Posterior vena cava (tissue), 2 donors: Measurements from ENCODE around the gene TPD52L3. TPM values are rescaled to one million over a fixed set of nuclear protein-coding genes. Genes with fewer than 3 reads are reported as not detected.

Experiments used
- total RNA-seq, 2 donors: library from RNA; stranded (reverse); fragmentation: NEBNext Ultra II Directional; extraction: Animal tissue kit (Norgen Biotek cat#: 25700); gene quantifications; one replicate each; pipeline ENCODE4 v1.2.1, GENCODE V29; 2021
- donor health status: DM: yes; HTN: yes; CAD: no.
- donor health status: DM: yes; HTN: yes; CAD: no.

Gene TPD52L3
- total RNA-seq, 2 donors from 2014 or later, result not detected

Other genes starting within 250 kb of the TPD52L3 start
- 10 to 100 TPM; 83.1 to 93.8 TPM for gene IL33, start 112.6 kb upstream of the TPD52L3 start, total RNA-seq
- gene UHRF2, start 84.8 kb downstream of the TPD52L3 start, total RNA-seq, result 10 to 100 TPM; 36.2 to 41.0 TPM